ENCODE data around the gene ATXN7L1.

DNA sequence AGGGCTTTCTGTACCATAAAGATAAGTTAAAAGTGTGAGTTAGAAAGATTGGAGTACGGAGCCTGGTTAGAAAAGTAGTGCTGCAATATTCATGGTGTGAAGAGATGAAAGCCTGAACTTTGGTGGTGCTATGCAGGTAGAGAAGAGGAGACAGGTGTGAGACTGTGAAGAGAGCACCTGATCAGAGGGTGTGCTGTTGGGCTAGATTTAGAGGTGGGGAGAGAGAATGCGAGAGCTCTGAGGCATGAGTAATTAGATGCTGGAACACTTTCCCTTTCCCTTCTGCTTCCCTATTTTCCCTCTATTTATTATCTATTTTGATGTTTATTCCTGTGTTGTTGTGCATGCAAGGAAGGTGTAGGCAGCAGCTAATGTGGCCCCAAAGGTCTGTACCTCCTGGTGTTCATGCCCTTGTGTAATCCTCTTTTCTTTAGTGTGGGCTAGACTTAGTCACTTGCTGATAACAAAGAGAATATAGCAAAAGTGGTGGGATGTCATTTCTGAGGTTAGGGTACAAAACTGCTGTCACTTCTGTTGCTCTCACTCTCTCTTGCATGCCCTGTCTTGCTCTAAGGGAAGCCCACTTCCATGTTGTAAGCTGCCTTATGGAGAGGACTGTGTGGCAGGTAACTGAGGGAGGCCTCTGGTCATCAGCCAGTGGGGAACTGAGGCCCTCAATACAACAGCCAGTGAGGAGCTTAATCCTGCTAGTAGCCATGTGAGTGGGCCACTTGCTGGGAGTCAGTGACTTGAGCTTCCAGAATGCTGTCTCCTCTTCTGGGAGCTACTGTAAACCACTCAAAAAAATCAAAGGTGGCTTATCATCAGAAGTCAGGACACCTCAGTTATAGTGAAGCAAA is 2.6 kb upstream of the ATXN7L1 start:
- TF ChIP-seq GATA2 (IDR thresholded peaks at IDR 0.05; ENCODE audit: low read depth, low read length), result no peak
- TF ChIP-seq GATA3 (IDR thresholded peaks at IDR 0.05; ENCODE audit: low read depth, low read length), result no peak

All from SH-SY5Y (cell line).